ENCODE measurements around the gene CREG1. TPM values are rescaled to one million over a fixed set of nuclear protein-coding genes. Genes with fewer than 3 reads are reported as not detected.

CREG1 gene
- total RNA-seq, 1 donor from 2014 or later: 36.0 TPM

- H3K27me3 ChIP-seq (ENCODE audit: insufficient read depth, low read length): no peaks in the 10 kb centered on the region
- H2AFZ ChIP-seq (ENCODE audit: low read depth, low read length): no peak overlapping the region
- peaks cover 8% of the 10 kb centered on the region for H3K9me3 Mint-ChIP-seq (ENCODE audit: unreplicated experiment)
- no peak overlapping the region for H3K4me2 ChIP-seq (ENCODE audit: low read length)
- H3K27ac Mint-ChIP-seq (ENCODE audit: unreplicated experiment): no peak overlapping the region
- H4K20me1 ChIP-seq (ENCODE audit: insufficient read depth, low read length): no peaks in the 10 kb centered on the region
- H3K9ac ChIP-seq (ENCODE audit: low read length): no peak overlapping the region
- H3K27ac ChIP-seq (ENCODE audit: low read depth, low read length): no peak overlapping the region
- H3K36me3 ChIP-seq (ENCODE audit: insufficient read depth, low read length): no peaks in the 10 kb centered on the region
- no peak for FAIRE-seq
- no peaks in the 10 kb centered on the region for H3K79me2 ChIP-seq (ENCODE audit: insufficient read depth, low read length)
- H3K4me1 ChIP-seq (ENCODE audit: insufficient read depth, low read length): no peaks in the 10 kb centered on the region
- no peaks in the 10 kb centered on the region for H3K36me3 Mint-ChIP-seq (ENCODE audit: low read depth, unreplicated experiment)
- H3K27me3 Mint-ChIP-seq (ENCODE audit: low read depth, unreplicated experiment): peaks cover 10% of the 10 kb centered on the region
- TF ChIP-seq EZH2 (IDR thresholded peaks at IDR 0.05; ENCODE audit: insufficient read depth, low read length) (no peak), CTCF (IDR thresholded peaks at IDR 0.05; ENCODE audit: insufficient read depth, low read depth, low read length) (no peak)
- no peaks in the 10 kb centered on the region for H3K4me1 Mint-ChIP-seq (ENCODE audit: low read depth, unreplicated experiment)
- H3K4me3 Mint-ChIP-seq (ENCODE audit: unreplicated experiment): no peak overlapping the region
- no peaks in the 10 kb centered on the region for H3K9me3 ChIP-seq (ENCODE audit: insufficient read depth, low read depth, low read length)
- no peak for DNase-seq (ENCODE audit: low read depth)
- H3K4me3 ChIP-seq (ENCODE audit: insufficient read depth, low read depth, low read length): no peak overlapping the region
These were observed 34.8 kb upstream of the CREG1 start for GRCh38 chr1:167588361-167588760.

DNA sequence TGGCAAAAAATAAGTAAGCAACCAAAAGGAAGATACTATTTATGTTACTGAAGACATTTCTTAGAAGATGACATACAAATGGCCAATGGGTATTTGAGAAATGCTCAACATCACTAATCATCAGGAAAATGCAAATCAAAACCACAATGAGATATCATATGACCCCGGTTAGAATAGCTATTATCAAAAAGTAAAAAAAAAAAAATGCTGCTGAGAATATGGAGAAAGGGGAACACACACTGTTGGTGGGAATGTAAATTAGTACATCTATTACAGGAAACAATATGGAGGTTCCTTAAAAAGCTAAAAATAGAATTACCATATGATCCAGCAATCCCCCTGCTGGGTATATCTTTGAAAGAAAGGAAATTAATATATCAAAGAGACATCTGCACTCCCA, 34.3 kb upstream of the CREG1 start:
- H3K27me3 ChIP-seq (ENCODE audit: insufficient read depth, low read length): no peaks in the 10 kb centered on the region
- no peak overlapping the region for H3K9ac ChIP-seq (ENCODE audit: low read length)
- Mint-ChIP-seq H3K36me3 (ENCODE audit: low read depth, unreplicated experiment) (no peaks in the 10 kb centered on the region), H3K27me3 (ENCODE audit: low read depth, unreplicated experiment) (peaks cover 10% of the 10 kb centered on the region), H3K9me3 (ENCODE audit: unreplicated experiment) (peaks cover 10% of the 10 kb centered on the region), H3K4me1 (ENCODE audit: low read depth, unreplicated experiment) (no peaks in the 10 kb centered on the region), H3K27ac (ENCODE audit: unreplicated experiment) (no peak overlapping the region), H3K4me3 (ENCODE audit: unreplicated experiment) (no peak overlapping the region)
- DNase-seq (ENCODE audit: low read depth) (no peak), FAIRE-seq (no peak)
- no peaks in the 10 kb centered on the region for H4K20me1 ChIP-seq (ENCODE audit: insufficient read depth, low read length)
- no peak for TF ChIP-seq CTCF (IDR thresholded peaks at IDR 0.05; ENCODE audit: insufficient read depth, low read depth, low read length)
- no peak for TF ChIP-seq EZH2 (IDR thresholded peaks at IDR 0.05; ENCODE audit: insufficient read depth, low read length)
- no peaks in the 10 kb centered on the region for H3K4me1 ChIP-seq (ENCODE audit: insufficient read depth, low read length)
- H3K27ac ChIP-seq (ENCODE audit: low read depth, low read length): no peak overlapping the region
- H2AFZ ChIP-seq (ENCODE audit: low read depth, low read length): no peak overlapping the region
- no peaks in the 10 kb centered on the region for H3K9me3 ChIP-seq (ENCODE audit: insufficient read depth, low read depth, low read length)
- H3K36me3 ChIP-seq (ENCODE audit: insufficient read depth, low read length): no peaks in the 10 kb centered on the region
- H3K4me2 ChIP-seq (ENCODE audit: low read length): no peak overlapping the region
- no peaks in the 10 kb centered on the region for H3K79me2 ChIP-seq (ENCODE audit: insufficient read depth, low read length)
- no peak overlapping the region for H3K4me3 ChIP-seq (ENCODE audit: insufficient read depth, low read depth, low read length)

DNA sequence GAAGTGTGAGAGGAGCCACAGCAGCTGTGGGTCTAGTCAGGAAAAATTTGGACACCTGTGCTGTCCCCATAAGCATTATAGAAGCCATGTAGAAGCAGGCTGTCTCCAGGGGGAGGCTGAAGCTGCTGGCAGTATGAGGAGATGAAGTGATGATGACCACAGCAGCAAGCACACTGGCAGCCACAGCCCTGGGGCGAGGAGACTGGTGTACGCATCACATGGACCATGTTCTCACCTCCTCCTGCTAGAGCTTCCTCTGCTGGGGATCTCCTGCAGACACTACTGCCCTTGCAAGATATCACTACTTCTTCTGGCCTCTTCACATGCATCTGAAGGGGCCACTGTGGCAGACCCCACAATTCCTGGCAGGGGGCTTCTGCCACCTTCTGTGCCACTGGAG, 33.8 kb upstream of the CREG1 start:
- no peaks in the 10 kb centered on the region for H3K79me2 ChIP-seq (ENCODE audit: insufficient read depth, low read length)
- no peak overlapping the region for H3K4me3 ChIP-seq (ENCODE audit: insufficient read depth, low read depth, low read length)
- H3K27me3 ChIP-seq (ENCODE audit: insufficient read depth, low read length): no peaks in the 10 kb centered on the region
- DNase-seq (ENCODE audit: low read depth) (no peak), FAIRE-seq (no peak)
- H3K36me3 ChIP-seq (ENCODE audit: insufficient read depth, low read length): no peaks in the 10 kb centered on the region
- H3K9ac ChIP-seq (ENCODE audit: low read length): no peak overlapping the region
- H3K27ac ChIP-seq (ENCODE audit: low read depth, low read length): no peak overlapping the region
- H2AFZ ChIP-seq (ENCODE audit: low read depth, low read length): no peak overlapping the region
- no peaks in the 10 kb centered on the region for H3K36me3 Mint-ChIP-seq (ENCODE audit: low read depth, unreplicated experiment)
- H4K20me1 ChIP-seq (ENCODE audit: insufficient read depth, low read length): no peaks in the 10 kb centered on the region
- no peak overlapping the region for H3K4me2 ChIP-seq (ENCODE audit: low read length)
- peaks cover 10% of the 10 kb centered on the region for H3K27me3 Mint-ChIP-seq (ENCODE audit: low read depth, unreplicated experiment)
- no peaks in the 10 kb centered on the region for H3K4me1 Mint-ChIP-seq (ENCODE audit: low read depth, unreplicated experiment)
- no peak overlapping the region for H3K27ac Mint-ChIP-seq (ENCODE audit: unreplicated experiment)
- no peaks in the 10 kb centered on the region for H3K9me3 ChIP-seq (ENCODE audit: insufficient read depth, low read depth, low read length)
- TF ChIP-seq CTCF (IDR thresholded peaks at IDR 0.05; ENCODE audit: insufficient read depth, low read depth, low read length): no peak
- no peak for TF ChIP-seq EZH2 (IDR thresholded peaks at IDR 0.05; ENCODE audit: insufficient read depth, low read length)
- H3K4me1 ChIP-seq (ENCODE audit: insufficient read depth, low read length): no peaks in the 10 kb centered on the region
- H3K4me3 Mint-ChIP-seq (ENCODE audit: unreplicated experiment): no peak overlapping the region
- H3K9me3 Mint-ChIP-seq (ENCODE audit: unreplicated experiment): peaks cover 10% of the 10 kb centered on the region
